Measurements from ENCODE around the gene DSE.

The DSE gene

DNA sequence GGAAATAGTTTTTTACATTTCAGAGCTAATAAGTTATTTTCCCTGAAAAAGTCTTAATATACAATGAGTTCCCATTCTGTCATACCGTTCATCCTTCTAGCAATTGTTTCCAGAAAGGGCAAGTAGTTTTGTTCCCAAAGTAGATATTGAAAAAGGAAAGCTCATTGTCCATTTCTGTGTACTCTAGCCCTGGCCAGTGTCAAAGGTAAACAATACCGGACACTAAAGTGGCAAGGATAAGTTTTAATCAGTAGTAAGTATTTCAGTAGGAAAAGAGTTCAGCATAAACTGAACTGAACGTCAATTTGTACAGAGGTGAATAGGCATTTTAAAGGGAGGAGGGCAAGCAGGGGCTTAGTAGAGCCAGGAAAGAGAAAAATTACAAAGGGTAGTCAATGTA lies 46.9 kb downstream of the DSE start:
- H3K4me1 ChIP-seq (ENCODE audit: control insufficient read depth, insufficient read depth, low read length): peaks cover 10% of the 10 kb centered on the region
- no peak overlapping the region for H3K4me3 ChIP-seq (ENCODE audit: low read length)
- H3K36me3 ChIP-seq (ENCODE audit: insufficient read depth, low read length): no peaks in the 10 kb centered on the region
- H3K4me2 ChIP-seq (ENCODE audit: low read length): no peak overlapping the region
- no peak overlapping the region for H3K9ac ChIP-seq (ENCODE audit: low read depth, low read length)
- H3K27me3 ChIP-seq (ENCODE audit: control insufficient read depth, insufficient read depth, low read length): no peaks in the 10 kb centered on the region
- H3K9me3 ChIP-seq (replicated peaks; ENCODE audit: low read length): no peaks in the 10 kb centered on the region

DNA sequence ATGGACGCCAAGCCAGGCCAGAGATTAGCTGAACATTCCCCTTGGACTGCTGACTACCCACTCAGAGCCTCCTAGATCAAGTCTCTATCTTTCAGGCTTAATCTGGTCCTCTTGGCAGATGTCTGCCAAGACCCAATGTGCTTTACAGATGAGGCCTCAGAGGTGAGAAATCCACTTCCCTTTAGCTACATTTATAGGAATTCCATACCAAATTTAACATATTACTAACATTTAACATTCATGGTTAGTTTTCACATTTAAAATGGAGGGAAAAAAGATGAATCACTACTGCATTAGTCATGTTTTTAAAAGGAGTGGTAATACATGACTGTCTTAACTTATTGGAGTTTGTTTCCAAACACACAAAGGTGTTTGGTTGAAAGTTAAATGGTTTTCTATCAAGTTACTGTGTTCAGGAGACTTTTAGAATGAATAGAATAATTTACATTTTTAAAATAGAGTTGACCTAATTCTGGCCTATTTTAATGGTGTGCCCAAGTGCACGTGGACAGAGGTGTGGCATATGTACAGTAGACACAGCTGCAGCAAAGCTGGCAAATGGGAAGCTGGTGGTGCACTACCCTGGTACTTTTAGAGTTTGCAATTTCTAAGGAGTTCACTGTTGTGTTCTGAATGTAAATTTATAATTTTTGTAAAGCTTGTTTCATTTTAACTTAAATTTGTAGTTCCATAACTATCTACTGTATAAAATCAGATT lies 48.5 kb downstream of the DSE start:
- no peak overlapping the region for H3K9ac ChIP-seq (ENCODE audit: low read depth, low read length)
- H3K4me1 ChIP-seq (ENCODE audit: control insufficient read depth, insufficient read depth, low read length): peaks cover 15% of the 10 kb centered on the region
- H3K36me3 ChIP-seq (ENCODE audit: insufficient read depth, low read length): no peaks in the 10 kb centered on the region

DNA sequence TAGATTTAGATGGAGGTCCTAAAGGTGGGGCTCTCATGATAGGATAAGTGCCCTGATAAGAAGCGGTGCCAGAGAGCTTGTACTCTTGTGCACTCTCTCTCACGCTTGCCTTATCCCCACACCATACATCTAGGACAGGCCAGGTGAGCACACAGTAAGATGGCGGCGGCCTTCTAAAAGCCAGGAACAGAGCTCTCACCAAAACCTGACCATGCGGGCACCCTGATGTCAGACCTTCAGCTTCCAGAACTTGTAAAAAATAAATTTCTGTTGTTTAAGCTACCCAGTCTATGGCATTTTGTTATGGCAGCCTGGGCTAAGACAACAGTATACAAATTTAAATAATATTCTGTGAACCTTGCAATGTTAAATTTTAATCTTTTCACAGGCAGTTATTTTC lies 49.6 kb downstream of the DSE start:
- Histone ChIP-seq H3K36me3 (ENCODE audit: insufficient read depth, low read length) (no peaks in the 10 kb centered on the region), H3K9me3 (replicated peaks; ENCODE audit: low read length) (no peaks in the 10 kb centered on the region), H3K9ac (ENCODE audit: low read depth, low read length) (no peak overlapping the region), H3K4me1 (ENCODE audit: control insufficient read depth, insufficient read depth, low read length) (peaks cover 17% of the 10 kb centered on the region), H3K27me3 (ENCODE audit: control insufficient read depth, insufficient read depth, low read length) (no peaks in the 10 kb centered on the region), H3K4me2 (ENCODE audit: low read length) (no peak overlapping the region), H3K4me3 (ENCODE audit: low read length) (no peak overlapping the region)

More for the DNA sequence above, 48.5 kb downstream of the DSE start:
- H3K27me3 ChIP-seq (ENCODE audit: control insufficient read depth, insufficient read depth, low read length): no peaks in the 10 kb centered on the region
- H3K4me3 ChIP-seq (ENCODE audit: low read length): no peak overlapping the region
- H3K9me3 ChIP-seq (replicated peaks; ENCODE audit: low read length): no peaks in the 10 kb centered on the region
- no peak overlapping the region for H3K4me2 ChIP-seq (ENCODE audit: low read length)

DNA sequence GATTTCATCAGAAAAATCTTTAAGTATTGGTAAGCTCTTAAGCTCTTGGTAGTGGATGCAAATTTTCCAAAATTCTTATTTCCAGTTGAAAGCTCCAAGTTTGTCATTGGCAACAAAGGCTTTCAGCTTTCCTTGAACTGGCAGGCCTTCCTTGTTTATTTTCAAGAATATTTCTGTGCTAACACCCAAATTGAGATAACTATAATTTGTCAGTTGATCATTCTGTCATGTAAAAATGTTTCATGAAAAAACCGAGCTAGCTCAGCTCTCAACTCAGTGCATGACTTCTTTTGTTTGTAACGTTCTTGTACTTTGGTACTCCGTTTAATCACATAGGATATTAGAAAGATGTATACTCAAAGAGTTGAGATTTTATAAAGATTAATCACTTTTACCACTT lies 51.5 kb downstream of the DSE start:
- H3K27me3 ChIP-seq (ENCODE audit: control insufficient read depth, insufficient read depth, low read length): no peaks in the 10 kb centered on the region
- no peak overlapping the region for H3K9ac ChIP-seq (ENCODE audit: low read depth, low read length)
- no peak overlapping the region for H3K4me2 ChIP-seq (ENCODE audit: low read length)
- peaks cover 7% of the 10 kb centered on the region for H3K36me3 ChIP-seq (ENCODE audit: insufficient read depth, low read length)
- H3K4me1 ChIP-seq (ENCODE audit: control insufficient read depth, insufficient read depth, low read length): peaks cover 17% of the 10 kb centered on the region
- H3K4me3 ChIP-seq (ENCODE audit: low read length): no peak overlapping the region
- no peaks in the 10 kb centered on the region for H3K9me3 ChIP-seq (replicated peaks; ENCODE audit: low read length)

DNA sequence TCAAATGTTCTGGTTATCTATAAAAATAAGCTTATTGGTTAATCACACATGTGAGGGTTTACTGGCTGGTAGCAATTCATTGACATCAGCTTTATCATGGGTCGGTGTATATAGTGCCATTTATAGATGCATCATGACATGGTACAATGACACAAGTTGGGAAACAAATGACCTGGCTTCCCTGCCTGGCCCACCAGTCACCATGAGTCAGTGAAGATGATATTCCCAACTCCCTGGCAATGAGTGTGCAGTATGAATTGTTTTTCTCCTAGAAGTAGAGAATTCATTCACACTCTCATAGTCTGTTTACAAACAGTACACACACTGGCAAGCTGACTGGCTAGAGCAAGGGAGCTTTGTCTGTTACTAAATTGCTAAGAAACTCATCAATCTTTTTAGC lies 53.3 kb downstream of the DSE start:
- Histone ChIP-seq H3K27me3 (ENCODE audit: control insufficient read depth, insufficient read depth, low read length) (no peaks in the 10 kb centered on the region), H3K36me3 (ENCODE audit: insufficient read depth, low read length) (peaks cover 7% of the 10 kb centered on the region), H3K9ac (ENCODE audit: low read depth, low read length) (no peak overlapping the region), H3K4me1 (ENCODE audit: control insufficient read depth, insufficient read depth, low read length) (peaks cover 13% of the 10 kb centered on the region), H3K4me2 (ENCODE audit: low read length) (no peak overlapping the region), H3K9me3 (replicated peaks; ENCODE audit: low read length) (no peaks in the 10 kb centered on the region), H3K4me3 (ENCODE audit: low read length) (no peak overlapping the region)

DNA sequence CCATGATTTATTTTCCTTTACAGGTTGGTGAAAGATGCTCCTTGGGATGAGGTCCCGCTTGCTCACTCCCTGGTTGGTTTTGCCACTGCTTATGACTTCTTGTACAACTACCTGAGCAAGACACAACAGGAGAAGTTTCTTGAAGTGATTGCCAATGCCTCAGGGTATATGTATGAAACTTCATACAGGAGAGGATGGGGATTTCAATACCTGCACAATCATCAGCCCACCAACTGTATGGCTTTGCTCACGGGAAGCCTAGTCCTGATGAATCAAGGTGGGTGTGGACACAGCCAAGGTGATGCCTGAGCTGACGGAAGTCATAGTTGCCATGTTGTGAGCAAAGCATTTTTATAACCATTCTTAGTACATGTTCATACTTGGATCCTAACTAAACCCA lies 55.8 kb downstream of the DSE start:
- H3K4me2 ChIP-seq (ENCODE audit: low read length): no peak overlapping the region
- no peaks in the 10 kb centered on the region for H3K9me3 ChIP-seq (replicated peaks; ENCODE audit: low read length)
- H3K9ac ChIP-seq (ENCODE audit: low read depth, low read length): no peak overlapping the region
- H3K4me3 ChIP-seq (ENCODE audit: low read length): no peak overlapping the region
- H3K4me1 ChIP-seq (ENCODE audit: control insufficient read depth, insufficient read depth, low read length): peaks cover 8% of the 10 kb centered on the region
- H3K27me3 ChIP-seq (ENCODE audit: control insufficient read depth, insufficient read depth, low read length): no peaks in the 10 kb centered on the region
- H3K36me3 ChIP-seq (ENCODE audit: insufficient read depth, low read length): peaks cover 19% of the 10 kb centered on the region

DNA sequence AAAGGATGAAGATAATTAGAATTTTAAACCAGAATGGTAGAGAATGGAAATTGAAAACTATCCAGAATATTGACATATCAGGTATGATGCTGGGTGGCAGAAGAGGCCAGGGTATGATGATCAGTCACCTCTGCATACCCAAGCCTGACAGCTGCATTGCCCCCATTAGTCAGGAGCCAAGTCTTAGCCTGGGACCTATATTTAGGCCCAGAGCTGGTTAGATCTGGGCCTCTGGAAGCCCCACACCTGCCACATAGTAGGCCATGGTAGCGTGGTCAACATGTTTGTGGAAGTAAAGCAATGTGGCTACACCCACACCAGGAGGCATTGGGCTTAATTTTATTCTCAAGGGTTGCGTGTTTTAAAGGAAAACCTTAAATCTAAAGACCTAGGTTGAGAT lies 58.4 kb downstream of the DSE start:
- Histone ChIP-seq H3K9ac (ENCODE audit: low read depth, low read length) (no peak overlapping the region), H3K4me1 (ENCODE audit: control insufficient read depth, insufficient read depth, low read length) (peaks cover 4% of the 10 kb centered on the region), H3K36me3 (ENCODE audit: insufficient read depth, low read length) (peaks cover 35% of the 10 kb centered on the region), H3K27me3 (ENCODE audit: control insufficient read depth, insufficient read depth, low read length) (no peaks in the 10 kb centered on the region), H3K4me3 (ENCODE audit: low read length) (no peak overlapping the region), H3K9me3 (replicated peaks; ENCODE audit: low read length) (no peaks in the 10 kb centered on the region), H3K4me2 (ENCODE audit: low read length) (no peak overlapping the region)

DNA sequence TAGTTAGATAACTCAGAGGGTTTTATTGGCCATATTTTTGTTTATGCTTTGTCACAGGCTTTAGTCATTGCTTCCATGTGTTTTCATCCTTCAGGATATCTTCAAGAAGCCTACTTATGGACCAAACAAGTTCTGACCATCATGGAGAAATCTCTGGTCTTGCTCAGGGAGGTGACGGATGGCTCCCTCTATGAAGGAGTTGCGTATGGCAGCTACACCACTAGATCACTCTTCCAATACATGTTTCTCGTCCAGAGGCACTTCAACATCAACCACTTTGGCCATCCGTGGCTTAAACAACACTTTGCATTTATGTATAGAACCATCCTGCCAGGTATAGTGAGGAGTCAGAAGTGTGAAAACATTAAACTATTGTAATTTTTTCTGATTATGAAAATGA lies 60.1 kb downstream of the DSE start:
- Histone ChIP-seq H3K4me1 (ENCODE audit: control insufficient read depth, insufficient read depth, low read length) (no peaks in the 10 kb centered on the region), H3K36me3 (ENCODE audit: insufficient read depth, low read length) (peaks cover 40% of the 10 kb centered on the region), H3K4me3 (ENCODE audit: low read length) (no peak overlapping the region), H3K27me3 (ENCODE audit: control insufficient read depth, insufficient read depth, low read length) (no peaks in the 10 kb centered on the region), H3K9me3 (replicated peaks; ENCODE audit: low read length) (no peaks in the 10 kb centered on the region), H3K4me2 (ENCODE audit: low read length) (no peak overlapping the region), H3K9ac (ENCODE audit: low read depth, low read length) (no peak overlapping the region)

DNA sequence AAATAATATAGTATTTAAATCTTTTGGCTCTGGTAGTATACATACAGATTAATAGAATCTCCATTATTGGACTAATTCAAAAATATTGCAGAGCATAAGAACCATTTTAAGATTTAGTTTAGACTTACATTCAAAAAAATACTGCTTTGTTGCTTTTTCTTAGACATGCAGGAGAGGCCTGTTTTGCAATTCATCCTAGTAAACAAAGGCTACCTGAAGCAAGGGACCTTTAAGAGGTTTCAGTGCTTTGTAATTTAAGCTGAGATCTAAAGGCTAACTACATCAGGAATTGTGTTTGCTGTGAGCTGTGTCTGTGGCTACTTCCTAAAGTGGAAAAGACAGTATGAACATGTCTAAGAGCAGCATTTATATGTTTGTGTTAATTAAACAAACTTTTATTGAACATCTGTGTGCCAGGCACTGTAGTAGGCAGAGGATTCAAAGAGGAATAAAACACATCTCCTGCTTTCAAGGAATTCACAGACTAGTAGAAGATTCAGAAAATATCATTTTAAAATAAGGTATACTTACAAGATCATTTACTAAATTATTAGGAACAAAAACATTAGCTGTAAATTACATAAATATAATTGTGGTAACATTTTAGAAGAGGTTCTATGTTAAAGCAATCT lies 61.3 kb downstream of the DSE start:
- Histone ChIP-seq H3K4me1 (ENCODE audit: control insufficient read depth, insufficient read depth, low read length) (no peaks in the 10 kb centered on the region), H3K9ac (ENCODE audit: low read depth, low read length) (no peak overlapping the region), H3K4me3 (ENCODE audit: low read length) (no peak overlapping the region), H3K36me3 (ENCODE audit: insufficient read depth, low read length) (peaks cover 40% of the 10 kb centered on the region), H3K27me3 (ENCODE audit: control insufficient read depth, insufficient read depth, low read length) (no peaks in the 10 kb centered on the region), H3K4me2 (ENCODE audit: low read length) (no peak overlapping the region), H3K9me3 (replicated peaks; ENCODE audit: low read length) (no peaks in the 10 kb centered on the region)

DNA sequence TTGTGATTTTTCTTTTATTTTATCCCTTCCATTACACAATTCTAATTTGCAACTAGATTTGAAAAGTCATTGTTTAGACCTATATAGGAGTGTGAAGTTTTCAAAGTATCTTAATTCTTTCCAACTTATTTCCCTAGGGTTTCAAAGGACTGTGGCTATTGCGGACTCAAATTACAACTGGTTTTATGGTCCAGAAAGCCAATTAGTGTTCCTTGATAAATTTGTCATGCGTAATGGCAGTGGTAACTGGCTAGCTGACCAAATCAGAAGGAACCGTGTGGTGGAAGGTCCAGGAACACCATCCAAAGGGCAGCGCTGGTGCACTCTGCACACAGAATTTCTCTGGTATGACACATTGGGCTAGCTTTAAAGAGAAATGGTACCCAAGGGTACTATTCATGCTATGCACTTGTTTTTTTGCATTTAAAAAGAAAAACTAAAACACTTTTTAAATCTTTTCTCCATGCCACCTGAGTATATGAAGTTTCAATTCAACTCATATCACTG lies 62.5 kb downstream of the DSE start:
- H3K36me3 ChIP-seq (ENCODE audit: insufficient read depth, low read length): peaks cover 39% of the 10 kb centered on the region
- H3K4me3 ChIP-seq (ENCODE audit: low read length): no peak overlapping the region
- peaks cover 6% of the 10 kb centered on the region for H3K4me1 ChIP-seq (ENCODE audit: control insufficient read depth, insufficient read depth, low read length)
- no peaks in the 10 kb centered on the region for H3K9me3 ChIP-seq (replicated peaks; ENCODE audit: low read length)
- H3K4me2 ChIP-seq (ENCODE audit: low read length): no peak overlapping the region
- H3K27me3 ChIP-seq (ENCODE audit: control insufficient read depth, insufficient read depth, low read length): no peaks in the 10 kb centered on the region
- no peak overlapping the region for H3K9ac ChIP-seq (ENCODE audit: low read depth, low read length)

DNA sequence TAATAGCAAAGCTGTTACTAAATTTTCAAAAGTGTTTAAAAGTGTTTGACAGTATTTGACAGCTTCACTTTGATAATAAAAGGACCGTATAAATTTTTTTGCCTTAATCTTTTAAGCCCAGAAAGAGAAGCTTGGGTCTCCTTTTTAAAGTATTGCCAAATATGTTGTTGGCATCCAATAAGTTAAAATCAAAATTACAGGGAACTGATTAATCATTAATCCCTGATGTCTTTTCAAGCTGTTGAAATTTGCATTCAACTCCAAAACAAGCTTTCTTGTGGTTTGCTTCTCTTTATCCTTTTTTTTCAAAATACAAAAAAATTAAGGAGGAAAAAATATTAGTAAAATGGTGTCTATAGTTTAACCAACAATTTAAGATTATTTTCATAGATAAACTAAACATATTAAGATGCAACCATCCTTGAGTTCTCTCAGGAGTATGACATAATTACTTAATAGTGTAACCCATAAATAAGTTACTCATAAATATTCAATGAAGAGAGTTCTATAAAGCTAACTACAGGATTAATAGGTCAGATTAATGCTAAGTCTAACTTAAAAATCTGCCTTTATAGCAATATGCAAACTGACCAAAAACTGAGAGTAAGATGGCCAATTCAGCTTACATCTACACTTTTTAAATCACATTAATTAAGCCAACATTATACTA lies 63.4 kb downstream of the DSE start:
- H3K36me3 ChIP-seq (ENCODE audit: insufficient read depth, low read length): peaks cover 36% of the 10 kb centered on the region
- no peak overlapping the region for H3K4me3 ChIP-seq (ENCODE audit: low read length)
- H3K4me1 ChIP-seq (ENCODE audit: control insufficient read depth, insufficient read depth, low read length): peaks cover 15% of the 10 kb centered on the region
- no peaks in the 10 kb centered on the region for H3K9me3 ChIP-seq (replicated peaks; ENCODE audit: low read length)
- H3K27me3 ChIP-seq (ENCODE audit: control insufficient read depth, insufficient read depth, low read length): no peaks in the 10 kb centered on the region
- H3K4me2 ChIP-seq (ENCODE audit: low read length): no peak overlapping the region
- no peak overlapping the region for H3K9ac ChIP-seq (ENCODE audit: low read depth, low read length)

All from skeletal muscle satellite cell (primary cell).